ENCODE results near the gene SUPT20HL2. TPM values are rescaled to one million over a fixed set of nuclear protein-coding genes. Genes with fewer than 3 reads are reported as not detected.

The SUPT20HL2 gene
- total RNA-seq, 4 donors from 2014 or later = not detected

DNA sequence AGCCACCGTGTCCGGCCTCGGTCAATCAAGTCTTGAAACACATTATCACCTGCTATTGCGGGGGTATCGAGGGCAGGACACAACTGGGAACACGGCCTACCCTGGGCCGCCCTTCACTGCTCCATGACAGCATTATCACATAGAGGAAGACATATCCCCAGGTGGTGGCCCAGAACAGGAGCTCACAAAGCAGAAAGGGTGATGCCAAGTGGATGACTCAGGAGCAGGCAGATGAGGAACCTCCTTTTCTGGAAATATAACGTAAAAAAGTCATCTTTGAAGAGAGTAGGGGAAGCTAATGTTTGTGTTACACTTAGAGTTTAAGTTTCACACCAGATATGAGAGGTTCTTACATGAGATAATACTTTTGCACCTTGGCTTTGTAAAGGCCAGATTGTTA is 41.2 kb upstream of the SUPT20HL2 start:
- TF ChIP-seq POLR2AphosphoS5 (IDR thresholded peaks at IDR 0.05) (no peak), POLR2A (IDR thresholded peaks at IDR 0.05) (no peak), EP300 (IDR thresholded peaks at IDR 0.05; ENCODE audit: low read depth) (no peak)
- TF ChIP-seq, protein P1, sequence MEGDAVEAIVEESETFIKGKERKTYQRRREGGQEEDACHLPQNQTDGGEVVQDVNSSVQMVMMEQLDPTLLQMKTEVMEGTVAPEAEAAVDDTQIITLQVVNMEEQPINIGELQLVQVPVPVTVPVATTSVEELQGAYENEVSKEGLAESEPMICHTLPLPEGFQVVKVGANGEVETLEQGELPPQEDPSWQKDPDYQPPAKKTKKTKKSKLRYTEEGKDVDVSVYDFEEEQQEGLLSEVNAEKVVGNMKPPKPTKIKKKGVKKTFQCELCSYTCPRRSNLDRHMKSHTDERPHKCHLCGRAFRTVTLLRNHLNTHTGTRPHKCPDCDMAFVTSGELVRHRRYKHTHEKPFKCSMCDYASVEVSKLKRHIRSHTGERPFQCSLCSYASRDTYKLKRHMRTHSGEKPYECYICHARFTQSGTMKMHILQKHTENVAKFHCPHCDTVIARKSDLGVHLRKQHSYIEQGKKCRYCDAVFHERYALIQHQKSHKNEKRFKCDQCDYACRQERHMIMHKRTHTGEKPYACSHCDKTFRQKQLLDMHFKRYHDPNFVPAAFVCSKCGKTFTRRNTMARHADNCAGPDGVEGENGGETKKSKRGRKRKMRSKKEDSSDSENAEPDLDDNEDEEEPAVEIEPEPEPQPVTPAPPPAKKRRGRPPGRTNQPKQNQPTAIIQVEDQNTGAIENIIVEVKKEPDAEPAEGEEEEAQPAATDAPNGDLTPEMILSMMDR (IDR thresholded peaks at IDR 0.05) = no peak
- intact Hi-C loops (cut with DNase I; ENCODE audit: low total_unique reads) = no loop called here
- no peaks in the 10 kb centered on the region for H3K9me3 ChIP-seq
- no peak for DNase-seq
- in situ Hi-C loops (cut with MboI; ENCODE audit: low pct_ligation_motif_present in 1 of 4, low pct_unique_long_range_greater_than_20kb in 1 of 4, low sequenced_read_pairs in 3 of 4) = no loop called here
- no peak overlapping the region for H3K27ac ChIP-seq
- no peak overlapping the region for H3K4me3 ChIP-seq
- H3K36me3 ChIP-seq = no peaks in the 10 kb centered on the region
- WGBS, 2 donors (ENCODE audit: low coverage in 1 of 2) = 84% methylated on average over 8 of the region's 8 CpGs; no CpG with 5 or more reads in 1 of the 2 donors
- no peaks in the 10 kb centered on the region for H3K4me1 ChIP-seq
- H3K27me3 ChIP-seq = no peaks in the 10 kb centered on the region

DNA sequence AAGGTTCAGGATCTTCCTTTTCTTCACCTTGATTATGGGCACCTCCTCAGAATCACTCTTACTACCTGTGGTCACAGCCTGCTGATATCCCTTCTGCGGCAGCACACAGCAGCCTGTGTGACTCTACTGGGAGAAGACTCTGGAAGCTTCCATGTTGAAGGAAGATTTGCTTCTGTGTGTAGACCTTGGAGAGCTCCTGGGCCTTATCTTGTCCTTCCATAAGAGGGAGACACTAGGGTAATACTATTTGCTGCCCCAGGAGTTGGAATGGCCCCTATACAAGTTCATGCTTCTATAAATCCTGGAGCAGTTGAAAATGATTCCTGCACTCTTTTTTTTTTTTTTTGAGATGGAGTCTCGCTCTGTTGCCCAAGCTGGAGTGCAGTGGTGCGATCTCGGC is 36.3 kb upstream of the SUPT20HL2 start:
- Histone ChIP-seq H3K36me3 (no peaks in the 10 kb centered on the region), H3K4me1 (no peaks in the 10 kb centered on the region), H3K27ac (no peak overlapping the region), H3K4me3 (no peak overlapping the region), H3K27me3 (no peaks in the 10 kb centered on the region), H3K9me3 (no peaks in the 10 kb centered on the region)
- in situ Hi-C loops (cut with MboI; ENCODE audit: low pct_ligation_motif_present in 1 of 4, low pct_unique_long_range_greater_than_20kb in 1 of 4, low sequenced_read_pairs in 3 of 4) (no loop called here), intact Hi-C loops (cut with DNase I; ENCODE audit: low total_unique reads) (no loop called here)
- DNase-seq = no peak
- TF ChIP-seq POLR2A (IDR thresholded peaks at IDR 0.05) = no peak
- TF ChIP-seq, protein P1 (IDR thresholded peaks at IDR 0.05) = no peak
- TF ChIP-seq POLR2AphosphoS5 (IDR thresholded peaks at IDR 0.05) = no peak
- no peak for TF ChIP-seq EP300 (IDR thresholded peaks at IDR 0.05; ENCODE audit: low read depth)
- WGBS, 2 donors (ENCODE audit: low coverage in 1 of 2) = 96% methylated on average over 4 of the region's 4 CpGs; no CpG with 5 or more reads in 1 of the 2 donors

DNA sequence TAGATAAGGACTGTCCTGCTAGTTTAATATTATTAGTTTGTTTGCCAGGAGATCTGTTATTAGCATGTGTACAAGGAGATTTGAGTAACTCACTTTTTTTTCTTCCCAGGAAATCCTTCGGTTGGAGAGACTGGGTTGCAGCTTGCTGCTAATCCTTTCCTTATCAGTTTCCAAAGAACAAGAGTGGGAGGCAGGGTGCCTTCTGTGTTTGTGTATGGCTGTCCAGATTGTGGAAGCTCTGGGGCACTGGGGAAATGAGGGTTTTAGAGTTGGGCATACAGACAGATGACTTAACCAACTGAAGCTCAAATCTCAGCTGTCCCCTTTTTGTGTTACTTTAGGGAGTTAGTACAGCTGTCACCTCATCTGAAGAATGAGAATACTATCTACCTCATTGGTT is 34.0 kb upstream of the SUPT20HL2 start:
- Histone ChIP-seq H3K4me1 (no peaks in the 10 kb centered on the region), H3K36me3 (no peaks in the 10 kb centered on the region), H3K4me3 (no peak overlapping the region), H3K27me3 (no peaks in the 10 kb centered on the region), H3K27ac (no peak overlapping the region), H3K9me3 (no peaks in the 10 kb centered on the region)
- 42% methylated on average over 1 of the region's 1 CpG; no CpG with 5 or more reads in 1 of the 2 donors for WGBS, 2 donors (ENCODE audit: low coverage in 1 of 2)
- no peak for DNase-seq
- intact Hi-C loops (cut with DNase I; ENCODE audit: low total_unique reads) = no loop called here
- TF ChIP-seq, protein P1 (IDR thresholded peaks at IDR 0.05) = no peak
- TF ChIP-seq POLR2A (IDR thresholded peaks at IDR 0.05) (no peak), EP300 (IDR thresholded peaks at IDR 0.05; ENCODE audit: low read depth) (no peak), POLR2AphosphoS5 (IDR thresholded peaks at IDR 0.05) (no peak)
- in situ Hi-C loops (cut with MboI; ENCODE audit: low pct_ligation_motif_present in 1 of 4, low pct_unique_long_range_greater_than_20kb in 1 of 4, low sequenced_read_pairs in 3 of 4) = no loop called here

GRCh38 chrX:24343719-24344118 is 29.9 kb upstream of the SUPT20HL2 start:
- Histone ChIP-seq H3K4me1 (no peaks in the 10 kb centered on the region), H3K36me3 (no peaks in the 10 kb centered on the region), H3K27me3 (no peaks in the 10 kb centered on the region), H3K4me3 (no peak overlapping the region), H3K27ac (no peak overlapping the region), H3K9me3 (no peaks in the 10 kb centered on the region)
- TF ChIP-seq, protein P1 (IDR thresholded peaks at IDR 0.05) = no peak
- no peak for TF ChIP-seq POLR2AphosphoS5 (IDR thresholded peaks at IDR 0.05)
- TF ChIP-seq EP300 (IDR thresholded peaks at IDR 0.05; ENCODE audit: low read depth) = no peak
- TF ChIP-seq POLR2A (IDR thresholded peaks at IDR 0.05) = no peak
- WGBS, 2 donors (ENCODE audit: low coverage in 1 of 2) = 73 to 80% methylated on average over 6 to 9 of the region's 9 CpGs
- DNase-seq = no peak
- intact Hi-C loops (cut with DNase I; ENCODE audit: low total_unique reads) = no loop called here
- in situ Hi-C loops (cut with MboI; ENCODE audit: low pct_ligation_motif_present in 1 of 4, low pct_unique_long_range_greater_than_20kb in 1 of 4, low sequenced_read_pairs in 3 of 4) = no loop called here

Measured in transverse colon (tissue), 4 donors.